HK-2 (cell line): ENCODE results near the gene MEOX2.

Experiments
- DNase-seq: peaks from one replicate; pipeline ENCODE4 v3.0.0-alpha.2; 2018; ENCODE audit not compliant: unreplicated experiment

MEOX2 gene

DNA sequence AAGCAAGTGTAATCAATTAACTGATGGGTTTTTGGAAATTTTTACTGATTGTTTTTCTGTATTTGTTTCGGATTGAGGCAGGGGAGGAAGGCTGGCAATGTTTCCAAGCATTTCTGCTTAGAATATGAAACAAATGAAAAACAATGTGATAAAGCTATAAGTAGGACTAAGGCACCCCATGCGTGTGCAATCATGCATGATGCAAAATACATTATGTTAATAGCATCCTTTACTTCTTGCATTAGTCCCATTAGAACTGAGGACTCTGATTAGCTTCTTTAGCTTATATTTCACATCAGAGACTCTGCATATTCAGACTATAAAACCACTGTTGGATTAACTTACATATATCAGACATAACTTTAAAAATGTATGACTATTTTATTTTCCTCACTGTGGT, 76.0 kb downstream of the MEOX2 start:
- DNase-seq: no peak

DNA sequence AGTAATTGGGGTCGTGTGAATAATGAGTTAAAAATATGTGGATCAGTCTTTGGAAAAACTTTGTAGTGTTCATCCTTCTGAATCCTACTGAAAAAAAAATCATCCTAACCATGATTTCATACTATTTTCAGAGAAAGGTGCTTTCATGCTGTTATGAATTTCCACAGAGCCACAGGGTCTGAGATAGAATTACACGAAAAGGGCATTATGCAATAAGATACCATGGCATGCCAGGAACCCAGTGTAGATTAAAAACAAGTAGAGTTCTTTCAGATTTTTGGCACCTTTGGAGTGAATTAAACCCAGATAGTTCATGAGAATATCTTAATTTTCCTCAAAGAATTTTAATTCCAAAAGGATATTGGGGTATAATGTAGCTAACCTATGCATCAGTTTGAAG, 77.2 kb downstream of the MEOX2 start:
- no peak for DNase-seq

DNA sequence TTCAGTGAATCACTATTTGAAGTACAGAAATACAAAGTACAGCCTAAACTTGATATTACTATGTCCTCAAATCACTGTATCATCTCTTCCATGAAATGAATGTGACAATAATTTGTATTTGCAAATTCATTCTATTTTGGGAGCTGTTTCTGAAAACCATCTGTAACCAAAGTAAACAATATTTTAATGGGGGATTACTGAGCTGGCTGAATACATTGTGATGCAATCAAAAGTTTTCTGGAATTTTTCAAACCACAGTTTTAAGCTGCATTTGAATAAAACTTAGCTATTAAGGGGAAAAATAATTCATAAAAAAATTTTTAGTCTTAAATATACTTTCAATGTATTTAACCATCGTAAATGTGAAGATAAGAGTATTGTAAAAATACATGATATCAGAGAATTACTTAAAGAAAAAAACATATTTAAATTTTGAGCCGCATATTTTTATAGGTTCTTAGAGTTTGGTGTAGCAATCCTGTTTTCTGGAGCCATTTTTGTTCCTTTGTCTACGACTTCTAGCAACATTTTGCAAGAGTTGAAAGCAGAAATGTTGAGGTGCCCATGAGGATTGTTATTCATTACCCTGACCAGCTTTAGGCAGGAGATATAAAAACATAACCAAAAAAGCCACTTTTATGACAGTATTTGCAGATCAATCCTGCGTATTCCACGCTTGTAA, 78.8 kb downstream of the MEOX2 start:
- DNase-seq: no peak

DNA sequence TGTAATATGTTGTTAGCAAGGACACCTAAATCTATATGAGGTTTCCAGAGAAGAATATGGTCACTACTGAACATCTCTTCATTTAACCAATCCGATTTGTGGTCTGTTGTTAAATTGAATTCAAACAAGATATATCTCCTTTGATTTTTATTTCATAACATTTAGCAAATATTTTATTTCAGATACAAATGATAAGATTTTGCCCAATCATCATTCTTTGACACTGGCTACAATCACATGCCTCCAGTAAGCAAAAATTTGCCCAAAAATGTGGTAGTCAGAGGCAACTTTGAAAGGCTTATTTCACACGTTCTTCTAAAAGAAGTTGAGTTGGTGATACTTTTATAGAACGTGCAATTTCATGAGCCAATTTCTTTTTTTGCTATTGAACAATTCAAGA, 79.9 kb downstream of the MEOX2 start:
- DNase-seq: no peak

DNA sequence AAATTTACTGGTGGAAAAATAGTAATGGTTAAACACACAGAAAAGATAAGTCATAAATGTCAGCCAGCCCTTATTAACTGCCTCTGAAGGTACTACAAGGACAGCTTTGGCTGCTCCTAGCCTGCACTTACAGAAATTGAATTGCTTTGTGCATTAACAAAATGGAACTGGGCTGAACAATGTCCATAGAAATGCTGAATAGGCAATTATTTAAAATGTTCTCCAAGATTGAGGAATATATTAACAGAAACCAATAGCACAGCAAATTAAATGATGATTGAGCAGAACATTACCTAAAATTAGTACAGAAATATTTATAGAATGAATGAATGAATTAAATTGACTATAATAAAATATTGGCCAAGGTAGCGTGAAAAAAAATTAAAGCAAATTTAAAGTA, 82.3 kb downstream of the MEOX2 start:
- no peak for DNase-seq

DNA sequence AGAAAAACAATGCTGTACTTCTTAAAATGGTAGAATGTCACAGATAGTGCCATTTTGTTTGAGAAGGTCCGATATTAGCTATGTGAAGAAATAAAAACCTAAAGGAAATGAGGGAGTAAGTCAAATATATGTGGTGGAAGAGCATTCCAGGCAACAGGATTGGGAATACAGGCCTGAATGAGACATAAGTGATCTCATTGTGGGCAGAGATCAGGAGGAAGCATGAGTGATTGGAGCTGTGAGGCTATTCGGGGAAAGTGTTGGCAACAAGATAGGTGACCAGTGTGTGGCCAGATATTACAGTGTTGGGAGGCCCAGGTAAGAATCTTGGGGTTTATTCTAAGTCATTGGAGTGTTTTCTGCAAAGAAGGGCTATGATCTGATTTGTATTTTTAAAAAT, 83.4 kb downstream of the MEOX2 start:
- no peak for DNase-seq

DNA sequence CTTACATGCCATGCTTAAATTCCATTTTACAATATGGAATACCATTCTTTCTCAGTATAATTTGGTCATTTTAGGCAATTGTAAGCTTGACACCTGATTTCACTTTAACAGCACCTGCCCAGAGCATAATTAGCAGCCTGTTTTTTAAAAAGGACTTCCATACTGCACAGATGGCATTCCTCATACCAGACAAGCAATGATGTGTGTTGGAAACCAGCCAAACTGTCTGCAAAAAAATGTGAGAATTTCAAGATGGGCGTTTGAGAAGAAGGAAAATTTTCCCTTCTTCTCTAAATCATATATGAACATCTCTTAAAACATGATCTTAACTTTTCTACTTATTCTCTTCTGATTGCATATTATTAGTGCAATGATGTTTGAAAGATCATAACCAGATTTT, 84.2 kb downstream of the MEOX2 start:
- no peak for DNase-seq

DNA sequence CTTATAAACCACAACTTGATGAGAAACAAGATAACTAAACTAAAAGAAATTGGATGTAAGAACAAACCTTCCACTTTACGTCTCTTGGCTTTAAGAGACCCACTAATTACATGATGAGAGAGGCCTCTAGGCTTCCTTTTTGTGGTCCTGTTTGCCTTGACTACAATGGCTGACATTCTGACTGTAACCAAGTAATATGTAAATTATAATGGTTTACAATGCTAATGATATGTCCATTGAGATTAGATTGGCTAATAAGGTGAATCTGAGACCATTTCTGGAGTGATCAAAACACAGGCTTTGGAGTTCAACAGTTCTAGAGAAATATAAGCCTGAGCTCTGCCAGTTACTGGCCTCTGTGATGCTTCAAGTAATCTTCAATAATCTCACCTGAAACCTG, 85.3 kb downstream of the MEOX2 start:
- no peak for DNase-seq

DNA sequence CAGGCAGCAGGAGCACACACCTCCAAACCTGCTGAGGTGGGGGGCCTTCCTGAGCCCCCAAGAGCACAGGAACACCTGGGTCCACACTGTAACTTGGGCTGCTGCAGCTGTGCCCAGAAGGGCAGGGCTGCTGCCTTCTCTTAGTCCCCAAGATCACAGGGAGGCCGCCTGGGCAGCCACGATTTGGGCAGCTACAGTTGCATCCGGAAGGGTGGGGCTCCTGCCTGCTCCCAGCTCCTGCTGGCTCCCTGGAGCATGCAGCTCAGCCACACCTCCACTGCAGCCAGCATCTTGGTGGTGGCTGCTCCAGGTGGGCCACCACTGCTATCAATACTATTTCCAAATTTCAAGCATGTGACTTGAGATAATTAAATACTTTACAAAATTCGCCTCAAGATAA, 86.2 kb downstream of the MEOX2 start:
- DNase-seq: no peak

DNA sequence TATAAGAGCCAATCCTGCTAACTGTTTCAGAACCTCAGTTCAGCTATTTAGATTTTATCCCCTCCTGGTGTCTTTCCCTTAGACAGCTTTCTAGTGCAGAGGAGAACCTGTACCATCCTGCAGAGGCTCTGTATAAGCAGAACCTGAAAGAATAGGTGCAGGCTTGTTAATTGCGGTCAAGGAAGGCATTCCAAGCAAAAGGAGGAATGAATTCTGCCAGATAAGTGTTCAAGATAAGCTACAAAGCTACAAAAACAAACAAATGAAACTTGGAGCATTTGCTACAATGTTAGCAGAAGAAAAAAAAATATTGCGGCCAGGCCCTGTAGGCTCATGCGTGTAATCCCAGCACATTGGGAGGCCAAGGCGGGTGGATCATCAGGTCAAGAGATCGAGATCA, 92.0 kb downstream of the MEOX2 start:
- DNase-seq: no peak

DNA sequence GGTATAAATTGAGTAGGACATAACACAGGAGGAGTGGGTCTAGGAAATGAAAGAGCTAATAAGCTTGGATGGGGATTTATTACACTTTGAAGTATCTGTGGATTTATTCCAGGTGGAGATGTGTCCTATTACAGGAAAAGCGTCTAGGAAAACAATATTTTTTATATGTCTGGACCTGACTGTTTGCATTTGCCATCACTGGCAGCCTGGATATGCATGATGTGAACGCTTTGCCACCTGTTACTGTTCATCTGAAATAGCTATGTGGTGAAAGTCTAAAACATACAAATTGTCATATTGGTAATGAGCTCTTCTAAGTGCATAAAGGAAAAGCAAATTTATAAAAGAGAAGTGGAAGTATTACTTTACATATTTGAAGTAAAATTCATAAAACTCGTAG, 93.1 kb downstream of the MEOX2 start:
- no peak for DNase-seq

DNA sequence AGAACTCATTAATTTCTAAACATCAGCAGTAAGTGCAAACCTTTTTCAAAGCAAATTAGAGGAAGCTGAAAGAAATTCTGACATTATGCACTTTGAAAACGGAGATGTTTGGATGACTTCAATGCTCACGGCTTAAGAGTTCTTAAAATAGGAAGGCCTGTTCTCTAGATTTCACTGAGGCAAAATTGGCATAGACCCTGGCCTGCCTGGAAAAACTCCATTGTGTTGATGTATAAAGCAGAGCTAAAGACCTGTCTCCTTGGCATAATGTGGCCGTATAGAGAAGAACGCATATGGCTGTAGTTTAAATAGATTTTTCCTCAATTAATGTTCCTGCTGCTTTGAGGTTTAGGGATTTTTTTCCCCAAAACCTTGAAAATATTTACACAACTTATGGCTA, 100.2 kb downstream of the MEOX2 start:
- no peak for DNase-seq

DNA sequence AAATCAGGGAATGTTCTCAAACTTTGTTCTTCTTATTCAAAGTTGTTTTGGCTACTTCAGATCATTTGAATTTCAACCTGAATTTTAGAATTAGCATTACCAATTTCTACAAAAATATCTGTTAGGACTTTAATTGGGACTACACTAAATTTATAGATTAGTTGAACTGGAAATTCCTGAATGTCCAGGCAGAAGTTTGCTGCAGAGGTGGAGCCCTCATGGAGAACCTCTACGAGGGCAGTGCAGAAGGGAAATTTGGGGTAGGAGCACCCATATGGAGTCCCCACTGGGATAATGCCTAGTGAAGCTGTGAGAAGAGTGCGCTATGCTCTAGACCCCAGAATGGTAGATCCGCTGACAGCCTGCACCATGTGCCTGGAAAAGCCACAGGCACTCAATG, 101.9 kb downstream of the MEOX2 start:
- DNase-seq: no peak

DNA sequence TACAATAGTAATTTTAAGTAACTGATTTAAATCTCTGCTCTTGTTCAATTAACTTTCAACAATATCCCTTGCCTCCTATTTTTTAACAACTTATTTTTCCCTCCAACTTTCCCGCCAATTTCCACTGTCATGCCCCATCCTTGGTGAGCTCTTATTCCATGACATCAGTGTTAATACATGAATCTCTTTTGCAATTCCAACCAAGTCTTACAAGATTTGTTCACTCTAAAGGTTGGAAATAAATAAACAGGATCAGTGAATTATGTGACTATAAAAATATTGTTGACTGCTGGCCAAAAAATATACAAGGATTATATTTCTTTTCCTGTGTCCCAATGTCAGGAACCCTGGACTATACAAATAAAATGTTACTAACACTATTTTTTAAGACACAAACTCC, 103.7 kb downstream of the MEOX2 start:
- DNase-seq: no peak

DNA sequence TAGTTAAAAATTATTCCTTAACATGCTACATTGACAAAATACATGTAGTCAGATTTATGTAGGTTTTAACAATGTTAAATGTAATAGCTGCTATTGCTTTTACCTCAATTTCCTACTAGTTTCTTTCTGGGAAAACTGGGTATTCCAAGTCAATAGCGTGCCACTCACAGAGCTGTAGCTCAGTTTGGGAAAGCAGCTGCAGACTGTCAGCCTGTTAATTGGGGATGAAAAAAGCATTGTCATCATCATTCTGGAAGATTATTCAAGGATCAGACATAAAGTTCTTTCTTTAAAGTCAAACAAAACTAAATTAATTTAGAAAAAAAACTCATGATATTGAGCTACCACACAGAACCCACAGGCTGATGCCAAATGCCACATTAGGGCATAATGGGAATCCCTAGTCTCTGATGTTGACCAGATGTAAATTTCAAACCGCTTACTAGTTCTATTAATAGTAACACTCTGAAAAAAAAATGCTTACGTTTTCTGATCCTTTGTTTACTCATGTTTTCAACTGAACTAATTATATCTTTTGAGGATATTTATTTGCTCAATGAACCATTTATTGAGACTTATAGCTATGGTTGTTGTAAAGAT, 105.0 kb downstream of the MEOX2 start:
- DNase-seq: no peak

DNA sequence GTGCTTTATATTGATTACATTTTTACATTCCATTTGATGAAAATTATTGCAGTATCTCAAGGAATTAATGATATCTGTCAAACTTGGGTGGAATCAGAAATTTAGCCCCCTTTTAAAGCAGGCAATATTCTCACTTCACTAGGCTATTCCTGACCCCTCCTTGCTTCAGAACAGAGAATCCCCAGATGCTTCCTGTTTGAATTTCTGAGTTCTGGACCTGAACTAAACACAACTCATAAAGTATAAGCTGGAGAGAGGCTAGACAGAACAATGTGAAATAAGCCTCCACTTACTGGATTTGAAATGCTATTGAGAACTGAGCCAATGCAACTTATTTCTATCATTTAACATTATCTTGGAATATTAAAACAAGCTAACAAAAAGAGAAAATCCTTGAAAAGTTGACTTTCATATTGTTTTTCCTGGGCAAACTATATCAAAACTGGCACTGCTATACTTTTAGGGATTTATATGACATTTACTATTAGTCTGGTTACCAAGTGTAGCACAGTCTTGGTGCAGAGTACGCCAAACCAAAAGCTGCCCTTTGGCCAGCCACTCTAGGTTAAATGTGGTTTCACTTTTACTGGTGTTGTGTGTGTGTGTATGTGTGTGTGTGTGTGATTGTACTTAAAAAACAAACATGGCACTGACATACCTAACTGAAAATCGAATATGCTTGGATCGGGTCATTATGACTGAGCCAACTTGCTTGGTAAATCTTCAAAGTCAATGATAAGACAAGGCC, 105.7 kb downstream of the MEOX2 start:
- no peak for DNase-seq

DNA sequence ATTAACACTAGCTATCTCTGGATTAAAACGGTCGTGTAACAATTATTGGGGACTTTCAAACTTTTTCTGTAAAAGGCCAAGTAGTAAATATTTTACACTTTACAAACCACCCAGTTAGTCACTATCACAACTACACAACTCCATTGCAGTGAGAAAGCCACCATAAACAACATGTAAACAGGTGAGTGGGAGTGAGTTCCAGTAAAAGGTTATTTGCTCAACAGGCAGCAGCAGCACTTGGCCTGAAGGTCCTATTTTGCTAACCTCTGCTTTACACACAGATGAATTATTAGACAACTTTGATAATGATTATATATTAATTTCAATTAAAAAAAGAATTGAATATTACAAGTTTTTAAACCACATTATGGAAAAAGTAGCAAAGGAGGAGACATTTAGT, 108.9 kb downstream of the MEOX2 start:
- no peak for DNase-seq

DNA sequence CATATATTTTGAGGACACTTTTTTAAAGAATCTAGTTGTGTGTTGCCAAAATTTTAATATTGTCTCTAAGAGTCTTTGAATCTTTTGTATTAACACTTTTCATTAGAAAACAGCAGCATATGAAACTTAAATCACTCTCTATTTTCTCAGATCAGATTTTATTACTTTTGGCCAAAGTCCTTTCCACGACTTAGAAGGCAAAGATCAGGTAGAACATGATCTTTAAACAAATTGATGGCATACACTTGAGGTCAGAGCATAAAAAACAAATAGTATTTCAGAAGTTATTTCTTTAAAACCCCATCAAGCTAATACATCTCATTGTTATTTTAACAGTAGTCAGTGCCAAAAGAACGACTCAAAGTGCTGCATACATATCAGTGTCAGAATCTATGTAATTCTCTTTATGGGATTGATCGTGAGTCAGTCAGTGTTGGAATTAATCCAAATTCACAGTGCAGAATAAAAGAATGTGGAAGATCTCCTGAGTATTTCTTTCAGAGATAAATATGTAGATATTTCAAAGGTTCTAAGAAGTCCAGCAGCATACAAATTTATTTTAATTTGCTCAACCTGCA, 115.1 kb downstream of the MEOX2 start:
- DNase-seq: no peak

DNA sequence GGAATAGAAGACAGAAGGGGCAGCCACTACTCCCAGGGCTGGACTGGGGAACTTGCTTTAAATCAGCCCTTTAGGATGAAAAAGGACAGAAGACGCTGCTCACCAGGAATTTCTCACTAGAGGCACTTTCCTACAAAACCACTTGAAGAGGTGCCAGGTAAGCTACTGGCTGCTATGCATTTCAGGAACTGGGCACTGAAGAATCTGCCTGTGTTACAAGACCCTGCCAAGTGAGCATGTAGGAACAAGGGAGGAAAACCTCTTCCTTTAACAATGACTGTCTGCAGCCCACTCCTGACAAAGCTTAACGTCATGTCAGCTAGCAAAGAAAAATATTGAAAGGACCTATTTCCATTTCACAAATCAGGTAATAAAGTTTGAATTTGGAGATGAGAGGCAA, 118.8 kb downstream of the MEOX2 start:
- no peak for DNase-seq

DNA sequence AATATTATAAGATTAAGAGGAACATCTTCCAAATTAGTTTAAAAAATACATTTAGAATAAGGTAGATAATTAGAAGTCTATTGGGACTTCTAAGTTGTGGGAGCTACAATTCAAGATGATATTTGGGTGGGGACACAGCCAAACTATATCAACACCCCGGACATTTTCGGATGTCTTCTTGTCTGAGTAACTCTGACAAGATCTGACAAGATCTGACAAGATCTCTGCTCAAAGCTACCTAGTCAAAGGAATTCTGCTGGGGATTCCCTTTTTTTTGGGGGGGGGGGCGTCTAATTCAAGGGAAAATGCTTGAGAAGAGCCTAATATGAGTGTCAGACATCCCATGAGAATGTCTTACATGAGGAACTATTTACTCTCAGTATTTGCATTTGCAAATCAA, 119.4 kb downstream of the MEOX2 start:
- no peak for DNase-seq

DNA sequence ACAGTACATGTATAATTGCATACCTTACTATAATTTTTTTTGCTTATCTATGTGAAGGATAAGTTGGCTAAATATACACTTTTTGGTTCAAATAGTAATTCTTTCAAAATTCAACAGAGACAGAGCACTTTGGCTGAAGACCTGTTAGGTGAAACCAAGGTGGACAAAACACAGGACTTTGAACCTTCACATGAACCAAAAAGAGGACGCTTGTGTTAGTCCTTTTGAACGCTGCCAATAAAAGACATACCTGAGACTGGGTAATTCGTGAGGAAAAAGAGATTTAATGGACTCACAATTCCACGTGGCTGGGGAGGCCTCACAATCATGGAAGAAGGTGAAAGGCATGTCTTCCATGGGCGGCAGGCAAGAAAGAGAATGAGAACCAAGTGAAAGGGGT, 120.0 kb downstream of the MEOX2 start:
- no peak for DNase-seq

DNA sequence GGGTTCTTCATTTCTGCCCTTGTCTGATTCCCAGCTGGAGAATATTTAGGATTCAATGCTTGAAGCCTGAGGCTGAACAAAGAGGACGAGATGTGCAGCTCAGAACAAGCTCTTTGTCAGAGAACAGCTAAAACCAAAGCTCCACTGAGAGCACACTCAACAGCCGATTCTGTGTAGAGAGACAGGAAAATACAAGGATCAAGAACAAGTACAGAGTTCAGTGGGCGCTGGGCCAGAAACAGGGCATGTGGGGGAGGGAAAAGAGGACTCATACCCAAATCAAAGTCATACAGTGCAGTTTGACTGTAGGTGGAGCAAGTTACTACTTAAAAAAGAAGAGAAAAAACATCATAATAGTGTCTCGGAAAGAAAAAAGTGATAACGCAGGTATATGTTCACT, 124.6 kb downstream of the MEOX2 start, which contains the start of gene AGMO:
Gene AGMO, minus strand, starts transcription at position 181 of the 400 bp plus-strand sequence.
- DNase-seq: no peak
